Testis (tissue), 2 donors: ENCODE data around the gene PHOSPHO1.

Source experiments
- CTCF ChIP-seq, 3 experiments: fragments of 450-650 bp in 2 of 3; fragments of 200-600 bp in 1 of 3; sonication (generic) in 1 of 3; IDR thresholded peaks; one replicate each; pipeline ENCODE4 v1.5.1; 2016 to 2019; ENCODE audit warnings: antibody characterized with exemption in 3 of 3, mild to moderate bottlenecking in 2 of 3, moderate library complexity in 1 of 3
- POLR2A ChIP-seq: fragments of 450-650 bp; IDR thresholded peaks from one replicate; pipeline ENCODE4 v1.6.1; 2017; ENCODE audit warnings: antibody characterized with exemption, mild to moderate bottlenecking, moderate library complexity

GRCh38 chr17:49278076-49278475, 47.5 kb upstream of the PHOSPHO1 start:
- no peak for TF ChIP-seq CTCF (IDR thresholded peaks at IDR 0.05)
- TF ChIP-seq POLR2A = no peak
